Body of pancreas (tissue), 4 donors: ENCODE results near the gene DPYD. TPM values are rescaled to one million over a fixed set of nuclear protein-coding genes. Genes with fewer than 3 reads are reported as not detected.

Experiments
- ATAC-seq: fragments of 150-250 bp; one replicate; pipeline ENCODE4 v1.9.1; 2016
- DNase-seq, 4 donors: peaks; one replicate each; pipeline ENCODE4 v3.0.0-alpha.2; 2019
- H3K27ac ChIP-seq, 4 donors: fragments of 200-600 bp; sonication (generic); 1 replicate in 3 of 4; 2 replicates in 1 of 4; pipeline versions ENCODE4 v1.5.1 to v1.6.1; 2016 to 2019; ENCODE audit warnings: mild to moderate bottlenecking in 1 of 4, mixed read lengths in 1 of 4, moderate library complexity in 1 of 4
- H3K27me3 ChIP-seq, 2 donors: fragments of 200-600 bp; sonication (generic); one replicate each; pipeline ENCODE4 v1.6.0; 2016; ENCODE audit warnings: mild to moderate bottlenecking in 1 of 2
- H3K36me3 ChIP-seq, 2 donors: fragments of 200-600 bp; sonication (generic); replicated peaks in 1 of 2; 2 replicates each; pipeline ENCODE4 v1.5.1; 2016; ENCODE audit warnings: low read depth in 2 of 2; ENCODE audit not compliant: insufficient read depth in 1 of 2
- H3K4me1 ChIP-seq: fragments of 200-600 bp; sonication (generic); one replicate; pipeline ENCODE4 v1.6.0; 2016
- H3K4me3 ChIP-seq, 2 donors: fragments of 200-600 bp; sonication (generic); 1 replicate in 1 of 2; 2 replicates in 1 of 2; pipeline ENCODE4 v1.5.1; 2016 to 2019
- H3K9me3 ChIP-seq, 3 donors: fragments of 200-600 bp; sonication (generic); 1 replicate in 2 of 3; 2 replicates in 1 of 3; pipeline ENCODE4 v1.5.1; 2016
- CTCF ChIP-seq, 7 experiments: fragments of 450-650 bp in 4 of 7; fragments of 200-600 bp in 3 of 7; sonication (generic) in 3 of 7; IDR thresholded peaks; one replicate each; pipeline ENCODE4 v1.5.1; 2016 to 2019; ENCODE audit warnings: antibody characterized with exemption in 7 of 7
- POLR2A ChIP-seq, 3 donors: fragments of 450-650 bp; IDR thresholded peaks; one replicate each; pipeline ENCODE4 v1.6.1; 2016; ENCODE audit warnings: antibody characterized with exemption in 3 of 3, mild to moderate bottlenecking in 2 of 3
- WGBS, 2 donors: methylation state at CpG; one replicate each; pipeline ENCODE4 v1.1.5; 2017; 5-methylcytosine and 5-hydroxymethylcytosine counted together
- intact Hi-C: fragments of 100-400 bp; cut with DNase I; formaldehyde crosslinking; loops from one replicate; pipeline ENCODE4 v1.15.1; 2023
- total RNA-seq, 2 donors: library from RNA; depleted of rRNA; stranded (reverse); fragments of >200 nt; gene quantifications; one replicate each; pipeline ENCODE4 v1.1.0, GENCODE V29; 2016

Gene DPYD
- total RNA-seq, 2 donors from 2014 or later, result 13.8 to 17.1 TPM

GRCh38 chr1:97467445-97467844 is 453.4 kb downstream of the DPYD start:
- no peaks in the 10 kb centered on the region for H3K4me1 ChIP-seq
- no peaks in the 10 kb centered on the region for H3K27me3 ChIP-seq
- intact Hi-C loops, result no loop called here
- WGBS, 2 donors, result 48 to 60% methylated on average over 2 of the region's 2 CpGs
- no peak overlapping the region for H3K27ac ChIP-seq
- H3K36me3 ChIP-seq, result no peaks in the 10 kb centered on the region
- DNase-seq (no peak), ATAC-seq (no peak)
- peaks cover 0 to 6% (median 0%) of the 10 kb centered on the region in 3 donors for H3K9me3 ChIP-seq
- TF ChIP-seq POLR2A (IDR thresholded peaks at IDR 0.05) (no peak), CTCF (IDR thresholded peaks at IDR 0.05) (no peak)
- H3K4me3 ChIP-seq, result no peak overlapping the region

GRCh38 chr1:97464305-97464704 is 456.5 kb downstream of the DPYD start:
- Histone ChIP-seq H3K27ac (no peak overlapping the region), H3K27me3 (no peaks in the 10 kb centered on the region), H3K9me3 (peaks cover 0 to 6% (median 0%) of the 10 kb centered on the region in 3 donors), H3K4me3 (no peak overlapping the region), H3K4me1 (no peaks in the 10 kb centered on the region), H3K36me3 (no peaks in the 10 kb centered on the region)
- DNase-seq, result no peak
- ATAC-seq, result no peak
- 89 to 90% methylated on average over 5 of the region's 5 CpGs for WGBS, 2 donors
- TF ChIP-seq CTCF (IDR thresholded peaks at IDR 0.05), result no peak
- no peak for TF ChIP-seq POLR2A (IDR thresholded peaks at IDR 0.05)
- intact Hi-C loops, result no loop called here

- DNase-seq, result no peak
- no peak for ATAC-seq
- intact Hi-C loops, result no loop called here
- TF ChIP-seq POLR2A (IDR thresholded peaks at IDR 0.05), result no peak
- no peak for TF ChIP-seq CTCF (IDR thresholded peaks at IDR 0.05)
- Histone ChIP-seq H3K27ac (no peak overlapping the region), H3K9me3 (peaks cover 0 to 6% (median 0%) of the 10 kb centered on the region in 3 donors), H3K27me3 (no peaks in the 10 kb centered on the region), H3K4me1 (no peaks in the 10 kb centered on the region), H3K36me3 (no peaks in the 10 kb centered on the region), H3K4me3 (no peak overlapping the region)
These were observed 459.1 kb downstream of the DPYD start for GRCh38 chr1:97461782-97462181.

GRCh38 chr1:97457446-97458089 is 463.3 kb downstream of the DPYD start:
- no peaks in the 10 kb centered on the region for H3K27me3 ChIP-seq
- no peak overlapping the region for H3K27ac ChIP-seq
- DNase-seq, result no peak
- no peaks in the 10 kb centered on the region for H3K9me3 ChIP-seq
- no peak overlapping the region for H3K4me3 ChIP-seq
- 56 to 60% methylated on average over 7 of the region's 7 CpGs for WGBS, 2 donors
- no peaks in the 10 kb centered on the region for H3K36me3 ChIP-seq
- no peak for ATAC-seq
- intact Hi-C loops, result no loop called here
- no peaks in the 10 kb centered on the region for H3K4me1 ChIP-seq
- TF ChIP-seq CTCF (IDR thresholded peaks at IDR 0.05) (no peak), POLR2A (IDR thresholded peaks at IDR 0.05) (no peak)

GRCh38 chr1:97451944-97452343 is 468.9 kb downstream of the DPYD start:
- no peaks in the 10 kb centered on the region for H3K36me3 ChIP-seq
- H3K27ac ChIP-seq, result no peak overlapping the region
- H3K4me3 ChIP-seq, result no peak overlapping the region
- H3K9me3 ChIP-seq, result no peaks in the 10 kb centered on the region
- ATAC-seq (no peak), DNase-seq (no peak)
- WGBS, 2 donors, result 85 to 87% methylated on average over 2 of the region's 2 CpGs
- H3K27me3 ChIP-seq, result no peaks in the 10 kb centered on the region
- H3K4me1 ChIP-seq, result no peaks in the 10 kb centered on the region
- no peak for TF ChIP-seq CTCF (IDR thresholded peaks at IDR 0.05)
- TF ChIP-seq POLR2A (IDR thresholded peaks at IDR 0.05), result no peak
- intact Hi-C loops, result no loop called here
